Activated T-cell treated with anti-CD3 and anti-CD28 coated beads, Interleukin-2, amount 50 U/mL, for 72 hours (primary cell): ENCODE results near the gene CALML5. TPM values are rescaled to one million over a fixed set of nuclear protein-coding genes. Genes with fewer than 3 reads are reported as not detected.

Experiments used
- ATAC-seq, 2 donors: fragments of 150-1000 bp; cut with Tn5 transposase; replicated peaks in 1 of 2; 2 replicates each; pipeline ENCODE4 v1.10.0; 2021; ENCODE audit warnings: moderate library complexity in 2 of 2, mild to moderate bottlenecking in 1 of 2
- DNase-seq, 2 donors: peaks; one replicate each; pipeline ENCODE4 v3.0.0; 2021 to 2022; ENCODE audit warnings: mixed read lengths in 1 of 2
- H3K27ac Mint-ChIP-seq: one replicate; pipeline ENCODE4 v1.8.0; 2022; ENCODE audit warnings: mild to moderate bottlenecking, moderate library complexity, mixed read lengths
- H3K27me3 Mint-ChIP-seq: one replicate; pipeline ENCODE4 v1.8.0; 2022; ENCODE audit warnings: low read depth, mixed read lengths
- H3K36me3 Mint-ChIP-seq, 2 donors: one replicate each; pipeline ENCODE4 v1.8.0; 2022; ENCODE audit warnings: mixed read lengths in 2 of 2, mild to moderate bottlenecking in 1 of 2; ENCODE audit not compliant: insufficient read depth in 2 of 2
- H3K4me1 Mint-ChIP-seq: one replicate; pipeline ENCODE4 v1.8.0; 2022; ENCODE audit warnings: low read depth, mixed read lengths
- H3K4me3 Mint-ChIP-seq, 2 donors: one replicate each; pipeline ENCODE4 v1.8.0; 2022; ENCODE audit warnings: mild to moderate bottlenecking in 2 of 2, mixed read lengths in 2 of 2, moderate library complexity in 2 of 2
- H3K9me3 Mint-ChIP-seq, 2 donors: one replicate each; pipeline ENCODE4 v1.8.0; 2022; ENCODE audit warnings: mixed read lengths in 2 of 2
- total RNA-seq, 2 donors: library from RNA; stranded (reverse); gene quantifications; one replicate each; pipeline ENCODE4 v1.2.3, GENCODE V29; 2022

CALML5 gene
- total RNA-seq, 2 donors from 2014 or later: not detected

- Mint-ChIP-seq H3K27ac (no peak overlapping the region), H3K36me3 (no peaks in the 10 kb centered on the region), H3K4me3 (no peak overlapping the region), H3K4me1 (no peaks in the 10 kb centered on the region), H3K27me3 (no peaks in the 10 kb centered on the region), H3K9me3 (no peaks in the 10 kb centered on the region)
- ATAC-seq: no peak
- no peak for DNase-seq
Observed at GRCh38 chr10:5530412-5530806, 31.0 kb upstream of the CALML5 start.

- Mint-ChIP-seq H3K27me3 (no peaks in the 10 kb centered on the region), H3K9me3 (no peaks in the 10 kb centered on the region), H3K36me3 (no peaks in the 10 kb centered on the region), H3K4me3 (no peak overlapping the region), H3K27ac (no peak overlapping the region), H3K4me1 (no peaks in the 10 kb centered on the region)
- ATAC-seq: no peak
- no peak for DNase-seq
Observed at GRCh38 chr10:5529702-5530411, 30.5 kb upstream of the CALML5 start.

GRCh38 chr10:5528989-5529701 lies 29.8 kb upstream of the CALML5 start:
- Mint-ChIP-seq H3K4me3 (no peak overlapping the region), H3K36me3 (no peaks in the 10 kb centered on the region), H3K9me3 (no peaks in the 10 kb centered on the region), H3K4me1 (no peaks in the 10 kb centered on the region), H3K27me3 (no peaks in the 10 kb centered on the region), H3K27ac (no peak overlapping the region)
- no peak for DNase-seq
- no peak for ATAC-seq

GRCh38 chr10:5527332-5528200 lies 28.2 kb upstream of the CALML5 start:
- Mint-ChIP-seq H3K9me3 (no peaks in the 10 kb centered on the region), H3K4me3 (no peak overlapping the region), H3K4me1 (no peaks in the 10 kb centered on the region), H3K27me3 (no peaks in the 10 kb centered on the region), H3K36me3 (no peaks in the 10 kb centered on the region), H3K27ac (no peak overlapping the region)
- DNase-seq (no peak), ATAC-seq (no peak)

- H3K4me3 Mint-ChIP-seq: no peak overlapping the region
- H3K27me3 Mint-ChIP-seq: no peaks in the 10 kb centered on the region
- no peak for DNase-seq
- no peaks in the 10 kb centered on the region for H3K36me3 Mint-ChIP-seq
- ATAC-seq: no peak
- H3K9me3 Mint-ChIP-seq: no peaks in the 10 kb centered on the region
- H3K4me1 Mint-ChIP-seq: no peaks in the 10 kb centered on the region
- no peak overlapping the region for H3K27ac Mint-ChIP-seq
Observed at GRCh38 chr10:5526691-5527331, 27.4 kb upstream of the CALML5 start.

GRCh38 chr10:5525561-5526341 lies 26.4 kb upstream of the CALML5 start:
- H3K4me3 Mint-ChIP-seq: no peak overlapping the region

GRCh38 chr10:5524641-5525560 lies 25.5 kb upstream of the CALML5 start, which contains the start of gene CALML3:
TSS of gene CALML3 (plus strand) at chr10:5524961. CDS start at chr10:5525086, 125 bp downstream.
- Mint-ChIP-seq H3K36me3 (no peaks in the 10 kb centered on the region), H3K27ac (no peak within 1 kb of the TSS), H3K4me1 (no peaks in the 10 kb centered on the region), H3K4me3 (no peak within 1 kb of the TSS), H3K9me3 (no peaks in the 10 kb centered on the region), H3K27me3 (no peaks in the 10 kb centered on the region)
- DNase-seq (no peak), ATAC-seq (no peak)

More at GRCh38 chr10:5525561-5526341, 26.4 kb upstream of the CALML5 start:
- DNase-seq (no peak), ATAC-seq (no peak)
- no peaks in the 10 kb centered on the region for H3K27me3 Mint-ChIP-seq
- no peak overlapping the region for H3K27ac Mint-ChIP-seq
- no peaks in the 10 kb centered on the region for H3K9me3 Mint-ChIP-seq
- no peaks in the 10 kb centered on the region for H3K36me3 Mint-ChIP-seq
- H3K4me1 Mint-ChIP-seq: no peaks in the 10 kb centered on the region

GRCh38 chr10:5523796-5524574 lies 24.6 kb upstream of the CALML5 start:
- Mint-ChIP-seq H3K27ac (no peak overlapping the region), H3K4me1 (no peaks in the 10 kb centered on the region), H3K27me3 (no peaks in the 10 kb centered on the region), H3K4me3 (no peak overlapping the region), H3K9me3 (no peaks in the 10 kb centered on the region), H3K36me3 (no peaks in the 10 kb centered on the region)
- DNase-seq: no peak
- no peak for ATAC-seq

GRCh38 chr10:5522913-5523560 lies 23.7 kb upstream of the CALML5 start:
- H3K4me1 Mint-ChIP-seq: no peaks in the 10 kb centered on the region
- no peak for DNase-seq
- H3K36me3 Mint-ChIP-seq: no peaks in the 10 kb centered on the region
- no peak overlapping the region for H3K4me3 Mint-ChIP-seq
- no peak overlapping the region for H3K27ac Mint-ChIP-seq
- no peak for ATAC-seq
- H3K27me3 Mint-ChIP-seq: no peaks in the 10 kb centered on the region
- no peaks in the 10 kb centered on the region for H3K9me3 Mint-ChIP-seq

GRCh38 chr10:5519054-5519453 lies 19.7 kb upstream of the CALML5 start:
- Mint-ChIP-seq H3K27me3 (no peaks in the 10 kb centered on the region), H3K4me3 (no peak overlapping the region), H3K9me3 (peaks cover 0 to 2% of the 10 kb centered on the region in 2 donors), H3K27ac (no peak overlapping the region), H3K4me1 (no peaks in the 10 kb centered on the region), H3K36me3 (no peaks in the 10 kb centered on the region)
- no peak for DNase-seq
- ATAC-seq: no peak

GRCh38 chr10:5518143-5518542 lies 18.8 kb upstream of the CALML5 start:
- Mint-ChIP-seq H3K4me1 (peaks cover 6% of the 10 kb centered on the region), H3K9me3 (peaks cover 0 to 2% of the 10 kb centered on the region in 2 donors), H3K4me3 (no peak overlapping the region), H3K27ac (no peak overlapping the region), H3K27me3 (no peaks in the 10 kb centered on the region), H3K36me3 (no peaks in the 10 kb centered on the region)
- DNase-seq: no peak
- ATAC-seq: no peak
